Measurements from ENCODE around the gene TMEM47.

TMEM47 gene

DNA sequence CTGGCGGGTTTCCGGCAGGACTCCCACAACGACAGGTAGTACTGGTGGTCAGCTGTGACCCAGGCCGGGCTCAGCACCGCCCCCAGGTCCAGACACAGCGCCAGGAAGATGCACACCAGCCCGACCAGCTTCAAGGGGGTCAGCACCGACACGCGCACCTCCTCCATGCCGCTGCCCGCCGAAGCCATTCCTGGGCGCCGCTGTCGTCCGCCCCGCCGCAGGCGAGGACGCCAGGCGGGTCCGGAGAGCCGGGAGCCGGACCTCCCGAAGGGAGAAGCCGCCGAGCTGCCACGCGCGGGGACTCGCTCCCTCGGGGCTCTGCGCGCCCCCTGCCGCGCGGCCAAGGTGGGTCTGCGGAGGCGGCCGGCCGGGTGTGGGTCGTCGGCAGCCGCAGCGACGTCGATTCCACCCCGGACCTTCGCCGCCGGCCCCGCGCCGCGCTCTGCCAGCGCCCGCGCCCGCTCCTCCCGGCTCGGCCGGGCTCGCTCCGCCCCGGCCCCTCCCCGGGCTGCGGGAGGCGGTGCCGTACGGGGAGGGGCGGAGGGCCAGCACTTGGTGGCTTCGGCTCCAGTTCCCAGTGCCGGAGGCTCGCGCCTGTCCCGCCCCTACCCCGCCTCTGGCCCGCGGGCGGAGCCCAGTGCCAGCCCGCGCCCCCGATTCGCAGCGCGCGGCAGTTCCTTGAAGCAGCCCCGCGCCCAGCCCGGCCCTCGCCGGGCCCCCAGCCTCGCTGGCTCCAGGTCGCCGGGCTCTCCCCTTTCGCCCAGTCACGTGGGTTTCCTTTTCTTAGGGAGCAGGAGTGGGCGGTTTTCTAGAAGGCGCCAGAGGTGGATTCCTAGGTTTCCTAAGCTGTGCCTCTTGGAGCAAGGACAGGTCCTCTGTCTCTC is at the start of gene TMEM47:
Gene TMEM47 (minus strand): TSS at position 444 of the 884 bp plus-strand sequence. CDS start 256 bp downstream, at position 188.
- Histone ChIP-seq H3K4me3 (peak within 1 kb of the TSS; percentile 33 to 55 (median 41)), H3K27ac (peak within 1 kb of the TSS in 12 of 21 experiments; percentile 16 to 82 (median 68))

- Histone ChIP-seq H3K4me3 (no peak overlapping the region), H3K27ac (no peak overlapping the region)
Measured at GRCh38 chrX:34687095-34687494, 30.0 kb upstream of the TMEM47 start.

DNA sequence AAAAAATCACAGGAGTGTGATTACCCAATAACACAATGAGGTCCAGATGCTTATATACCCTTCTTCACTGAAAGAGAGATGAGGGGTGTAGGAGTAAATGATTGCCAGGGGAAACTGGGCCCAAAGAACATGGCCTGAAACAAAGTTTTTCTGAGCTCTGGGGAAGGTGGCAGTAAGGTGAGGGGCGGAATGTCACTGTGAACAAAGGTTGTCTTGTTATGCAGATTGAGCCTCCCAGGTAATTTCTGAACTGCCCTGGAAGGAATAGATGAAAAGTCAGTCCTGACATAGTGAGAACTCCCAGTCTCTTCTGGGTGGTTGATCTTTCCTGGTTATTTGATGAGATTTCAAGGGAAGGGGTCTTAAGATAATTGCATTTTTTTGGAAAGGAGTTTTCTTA is 2.5 kb upstream of the TMEM47 start:
- no peak overlapping the region for H3K27ac ChIP-seq
- H3K4me3 ChIP-seq: no peak overlapping the region

DNA sequence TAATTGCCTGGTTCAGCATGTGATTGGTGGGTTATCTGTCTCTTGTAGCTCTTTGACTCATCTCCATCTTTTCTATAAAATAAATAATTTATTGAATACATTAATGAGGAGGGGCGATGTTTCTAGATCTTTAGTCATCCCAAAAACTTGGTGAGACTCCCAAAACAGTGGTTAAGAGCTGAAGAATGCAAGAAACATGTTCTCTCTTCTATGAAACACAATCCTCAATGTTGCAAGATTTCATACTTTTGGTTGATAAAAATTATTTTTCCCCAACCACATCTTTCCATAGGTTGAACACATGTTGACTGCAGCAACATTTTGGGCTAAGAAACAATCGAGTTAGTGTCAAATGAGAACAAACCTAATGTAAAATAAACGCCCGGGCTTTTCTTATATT is 1.2 kb upstream of the TMEM47 start:
- Histone ChIP-seq H3K4me3 (no peak overlapping the region), H3K27ac (no peak overlapping the region)

GRCh38 chrX:34657726-34658070 is 613 bp upstream of the TMEM47 start:
- peak overlapping the region; percentile 33 to 55 (median 41) for H3K4me3 ChIP-seq
- H3K27ac ChIP-seq: peak overlapping the region in 5 of 21 experiments; percentile 36 to 81 (median 66)

GRCh38 chrX:34656467-34656841 is 631 bp downstream of the TMEM47 start:
- Histone ChIP-seq H3K27ac (peak overlapping the region in 12 of 21 experiments; percentile 16 to 82 (median 68)), H3K4me3 (peak overlapping the region; percentile 33 to 55 (median 41))

- Histone ChIP-seq H3K4me3 (peak overlapping the region in 6 of 7 experiments; percentile 33 to 55 (median 42)), H3K27ac (peak overlapping the region in 10 of 21 experiments; percentile 3 to 82 (median 68))
Measured at GRCh38 chrX:34655501-34656455, 1.3 kb downstream of the TMEM47 start.

DNA sequence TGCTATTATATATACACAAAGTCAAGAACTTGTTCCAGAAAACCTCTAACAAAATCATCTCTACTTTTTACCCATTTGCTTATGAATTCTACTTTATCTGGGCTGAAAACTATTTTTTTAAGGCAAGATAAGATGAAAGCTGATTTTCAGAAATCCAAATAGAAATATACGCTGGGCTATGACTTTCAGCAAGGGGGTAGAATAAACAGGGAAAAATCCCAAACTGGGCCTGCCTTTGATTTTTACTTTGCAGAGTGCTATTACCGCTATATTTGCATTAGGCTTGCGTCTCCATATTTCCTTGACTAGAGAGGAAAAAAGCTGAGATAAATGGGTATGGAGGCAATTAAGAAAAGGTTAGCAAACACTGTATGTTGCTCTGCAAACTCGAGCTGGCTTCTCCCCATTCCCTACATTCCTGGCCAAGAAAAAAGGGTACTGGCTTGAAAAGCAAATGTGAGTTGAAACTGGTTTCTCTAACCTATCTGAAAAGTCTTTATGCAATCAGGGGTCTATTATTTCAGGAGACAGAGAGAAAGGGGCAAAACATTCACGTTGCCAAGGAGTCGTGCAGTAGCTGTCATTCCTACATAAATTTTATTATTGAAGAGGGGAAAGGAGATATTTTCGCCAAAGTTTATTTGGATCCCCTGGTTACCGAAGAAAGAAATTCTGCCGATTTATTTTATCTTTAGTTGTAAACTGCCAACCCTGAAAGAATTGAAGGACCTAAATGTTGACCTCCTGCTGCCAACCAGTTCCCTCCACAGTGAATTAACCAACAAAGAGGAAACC is 2.2 kb downstream of the TMEM47 start:
- H3K27ac ChIP-seq: peak overlapping the region in 7 of 21 experiments; percentile 10 to 82 (median 65)
- H3K4me3 ChIP-seq: peak overlapping the region in 2 of 7 experiments; percentile 6 to 55

DNA sequence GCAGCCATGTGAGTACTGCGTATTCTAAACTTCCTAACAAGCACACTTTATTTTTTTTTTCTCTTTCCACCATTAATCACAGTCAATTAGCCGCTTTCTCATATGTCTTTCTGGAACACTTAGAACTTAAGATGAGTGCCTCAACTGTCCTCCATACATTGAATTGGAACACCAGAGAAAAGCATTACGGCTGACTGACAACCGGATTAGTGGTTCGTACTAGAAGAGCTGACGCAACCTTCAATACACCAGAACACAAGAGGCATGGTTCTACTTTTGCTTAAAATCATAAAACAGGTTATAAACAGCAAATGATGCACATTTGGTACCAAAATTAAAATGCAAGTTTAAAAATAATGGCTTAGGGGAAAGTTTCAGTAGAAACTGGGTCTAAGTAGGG is 3.3 kb downstream of the TMEM47 start:
- peak overlapping the region in 4 of 21 experiments; percentile 11 to 53 (median 22) for H3K27ac ChIP-seq
- peak overlapping the region in 1 of 7 experiments; percentile 7 for H3K4me3 ChIP-seq

DNA sequence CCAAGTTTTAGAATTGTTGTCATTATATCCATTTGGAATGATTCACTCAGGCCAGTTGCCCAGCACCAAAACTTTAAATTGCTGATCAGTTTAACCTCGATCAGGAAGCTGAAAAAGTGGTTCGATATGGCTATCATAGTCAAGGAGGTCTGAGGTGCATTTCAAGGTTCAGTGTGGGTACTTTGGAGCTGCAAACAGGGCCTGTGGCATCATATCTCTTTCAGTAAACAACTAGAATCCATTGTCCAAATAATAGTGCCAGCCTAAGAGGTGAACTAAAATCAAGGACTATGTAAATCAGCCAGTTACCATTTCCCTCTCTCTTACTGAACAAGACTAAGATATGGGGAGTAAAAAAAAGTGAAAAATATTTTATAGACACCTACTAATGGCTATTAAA is 14.2 kb downstream of the TMEM47 start:
- H3K4me3 ChIP-seq: no peak overlapping the region
- no peak overlapping the region for H3K27ac ChIP-seq

DNA sequence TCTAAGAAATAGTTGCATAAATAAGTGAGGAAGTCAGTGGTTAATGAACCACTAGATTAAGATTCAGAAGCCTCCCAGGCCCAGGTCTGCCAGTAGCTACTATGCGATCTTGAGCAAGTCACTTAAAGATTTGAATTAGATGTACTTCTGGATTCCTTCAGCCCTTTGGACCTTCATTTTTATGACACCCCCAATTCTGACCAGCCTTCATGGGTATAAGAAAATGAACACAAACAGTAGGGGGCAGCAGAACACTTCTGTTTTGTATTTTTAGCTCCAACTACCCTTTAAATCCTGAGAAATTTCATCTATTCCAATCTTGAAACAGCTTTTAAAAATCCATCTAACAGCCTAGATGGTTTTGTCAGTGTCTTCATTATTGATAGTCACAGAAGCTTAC is 19.0 kb downstream of the TMEM47 start:
- Histone ChIP-seq H3K4me3 (no peak overlapping the region), H3K27ac (no peak overlapping the region)

DNA sequence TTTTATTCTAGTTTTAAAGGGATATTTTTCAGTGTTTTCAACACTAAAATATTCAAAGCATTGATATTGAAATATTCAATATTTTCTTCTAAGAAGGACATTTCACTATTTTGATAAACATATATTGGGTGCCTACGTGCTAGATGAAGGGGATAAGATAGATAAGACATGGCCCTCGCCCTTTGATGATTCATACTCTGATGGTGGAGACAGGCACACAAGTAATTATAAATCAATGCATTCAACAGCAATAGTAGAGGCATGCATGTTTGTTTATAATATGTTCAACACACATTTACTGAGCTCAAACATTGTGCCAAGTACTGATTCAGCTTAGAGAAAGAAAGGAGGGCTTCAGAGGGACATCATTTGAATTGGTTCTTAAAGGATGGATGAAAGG is 22.7 kb downstream of the TMEM47 start:
- Histone ChIP-seq H3K4me3 (no peak overlapping the region), H3K27ac (no peak overlapping the region)

DNA sequence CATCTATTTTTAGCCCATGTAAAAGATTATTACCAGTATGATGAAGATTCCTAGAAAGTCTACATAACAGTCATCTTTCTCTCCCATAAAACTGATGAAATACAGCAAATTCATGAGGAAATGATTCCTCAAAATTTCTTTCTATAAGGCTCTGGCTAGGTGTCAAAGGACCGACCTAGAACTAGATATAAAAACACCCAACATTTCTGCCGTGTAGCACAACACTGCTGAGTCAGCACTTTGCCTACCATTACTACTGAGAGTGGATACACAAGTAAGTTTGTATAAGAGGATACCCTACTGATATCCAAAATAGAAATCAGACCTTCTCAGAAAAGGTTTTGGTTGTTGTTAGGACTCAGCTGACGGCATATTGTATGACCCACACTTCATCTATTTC is 24.7 kb downstream of the TMEM47 start:
- Histone ChIP-seq H3K4me3 (no peak overlapping the region), H3K27ac (no peak overlapping the region)

GRCh38 chrX:34631479-34632220 is 25.4 kb downstream of the TMEM47 start:
- Histone ChIP-seq H3K27ac (no peak overlapping the region), H3K4me3 (no peak overlapping the region)

DNA sequence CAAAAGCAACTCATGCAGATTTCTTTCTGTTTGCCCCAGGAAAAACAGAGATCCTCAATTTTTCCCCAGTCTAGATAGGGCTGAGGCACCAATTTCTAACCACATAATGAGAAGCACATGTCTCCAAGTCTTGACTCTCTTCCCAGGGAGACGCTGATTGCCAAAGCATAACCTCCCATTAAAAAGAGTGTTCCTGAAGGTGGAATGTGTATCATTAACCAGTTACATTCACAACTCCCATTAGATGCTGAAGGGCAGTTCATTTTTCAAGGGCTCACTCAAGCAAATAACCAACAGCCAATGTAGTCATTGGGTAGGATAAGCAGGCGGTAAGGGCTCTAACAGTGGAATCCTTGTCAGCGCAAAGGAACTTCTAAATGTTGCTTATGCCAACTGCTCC is 27.5 kb downstream of the TMEM47 start:
- no peak overlapping the region for H3K27ac ChIP-seq
- no peak overlapping the region for H3K4me3 ChIP-seq

GRCh38 chrX:34624416-34624815 is 32.7 kb downstream of the TMEM47 start:
- Histone ChIP-seq H3K27ac (no peak overlapping the region), H3K4me3 (no peak overlapping the region)

GRCh38 chrX:34619920-34620319 is 37.2 kb downstream of the TMEM47 start:
- no peak overlapping the region for H3K27ac ChIP-seq

DNA sequence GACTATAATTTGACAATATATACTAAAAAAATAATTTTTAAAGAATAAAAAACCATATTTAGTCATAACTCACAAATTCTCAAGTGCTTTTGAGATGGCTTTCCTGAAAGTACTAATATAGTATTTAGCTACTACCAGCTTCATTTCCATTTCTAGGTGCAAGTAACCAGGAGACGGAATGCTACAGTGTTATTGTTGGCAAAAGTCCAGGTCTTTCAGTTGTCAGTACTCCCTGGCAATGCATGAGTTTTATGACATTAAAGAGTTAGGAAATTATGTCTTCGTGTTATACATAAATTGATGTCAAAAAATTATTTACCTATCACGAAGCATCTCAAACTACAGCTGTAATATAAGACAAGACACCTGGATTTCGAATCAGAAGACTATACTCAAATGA is 45.0 kb downstream of the TMEM47 start:
- Histone ChIP-seq H3K4me3 (no peak overlapping the region), H3K27ac (no peak overlapping the region)

More at GRCh38 chrX:34619920-34620319, 37.2 kb downstream of the TMEM47 start:
- H3K4me3 ChIP-seq: no peak overlapping the region

DNA sequence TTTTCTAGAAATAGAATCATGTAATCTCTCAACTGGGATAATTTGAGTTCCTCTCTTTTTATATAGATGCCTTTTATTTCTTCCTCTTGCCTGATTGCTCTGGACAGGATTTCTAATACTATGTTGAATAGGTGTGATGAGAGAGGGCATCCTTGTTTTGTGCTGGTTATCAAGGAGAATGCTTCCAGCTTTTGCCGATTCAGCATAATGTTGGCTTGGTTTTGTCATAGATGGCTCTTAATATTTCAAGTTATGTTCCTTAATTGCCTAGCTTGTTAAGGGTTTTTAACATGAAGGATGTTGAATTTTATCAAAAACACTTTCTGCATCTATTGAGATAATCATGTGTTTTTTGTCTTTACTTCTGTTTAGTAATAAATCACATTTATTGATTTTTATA is 58.7 kb downstream of the TMEM47 start:
- Histone ChIP-seq H3K27ac (no peak overlapping the region), H3K4me3 (no peak overlapping the region)

Data from skin epidermis (tissue), 12 donors.